MM.1S (cell line): ENCODE measurements around the gene UBE2U.

Experiments used
- CTCF ChIP-seq: fragments of 300-600 bp; sonication (generic); IDR thresholded peaks from 2 replicates; pipeline ENCODE4 v1.5.1; 2016; ENCODE audit warnings: antibody characterized with exemption, low read length, mixed read lengths
- EZH2 ChIP-seq: fragments of 300-600 bp; sonication (generic); optimal IDR thresholded peaks from 2 replicates; pipeline ENCODE3; 2017; ENCODE audit warnings: low read depth, mild to moderate bottlenecking, antibody characterized with exemption, low read length, mixed read lengths

- TF ChIP-seq CTCF (no peak), EZH2 (no peak)
Observed at GRCh38 chr1:64173336-64173940, 30.0 kb upstream of the UBE2U start.
